ENCODE data around the gene RPGR.

Gene RPGR

DNA sequence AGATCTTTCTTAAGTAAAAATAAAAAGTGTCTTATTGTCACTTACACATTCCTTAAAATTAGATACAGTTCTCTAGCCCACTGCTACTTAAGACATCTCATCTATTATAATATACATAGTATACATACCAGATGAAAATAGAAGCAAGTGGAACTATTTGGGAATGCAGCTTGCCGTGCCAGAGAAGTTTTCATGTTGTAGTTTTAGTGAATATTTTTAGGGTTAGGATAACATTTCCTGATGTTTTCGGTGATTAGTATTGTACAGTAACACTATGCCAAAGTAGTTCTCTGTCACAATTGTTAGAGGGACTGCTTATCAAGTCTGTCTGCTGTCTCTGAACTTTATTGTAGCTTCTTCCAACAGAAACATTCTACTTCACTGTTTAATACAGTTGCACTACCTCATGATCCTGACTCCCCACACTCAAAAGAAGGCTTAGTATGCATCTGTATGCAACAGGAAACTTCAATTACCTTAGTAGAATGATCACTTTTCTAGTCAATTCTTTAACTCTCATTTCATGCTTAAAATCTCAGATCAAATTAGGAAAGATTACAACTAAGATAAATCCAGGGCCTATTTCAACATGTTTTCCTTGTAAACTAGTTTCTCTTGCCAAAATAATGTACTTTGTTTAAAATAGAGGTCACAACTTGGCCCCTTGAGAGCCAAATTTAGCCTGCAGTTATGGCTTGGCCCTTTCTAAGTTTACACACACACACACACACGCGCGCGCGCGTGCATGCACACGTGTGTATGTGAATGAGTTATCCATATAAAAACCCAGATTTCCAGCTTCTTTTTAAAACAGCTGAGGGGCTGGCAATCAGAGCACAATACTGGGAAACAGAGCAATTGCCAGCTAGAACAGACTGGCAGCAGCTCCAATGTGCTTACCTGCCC lies 64.3 kb downstream of the RPGR start:
- Mint-ChIP-seq H3K27me3 (ENCODE audit: low read depth) (no peaks in the 10 kb centered on the region), H3K27ac (no peak overlapping the region)

DNA sequence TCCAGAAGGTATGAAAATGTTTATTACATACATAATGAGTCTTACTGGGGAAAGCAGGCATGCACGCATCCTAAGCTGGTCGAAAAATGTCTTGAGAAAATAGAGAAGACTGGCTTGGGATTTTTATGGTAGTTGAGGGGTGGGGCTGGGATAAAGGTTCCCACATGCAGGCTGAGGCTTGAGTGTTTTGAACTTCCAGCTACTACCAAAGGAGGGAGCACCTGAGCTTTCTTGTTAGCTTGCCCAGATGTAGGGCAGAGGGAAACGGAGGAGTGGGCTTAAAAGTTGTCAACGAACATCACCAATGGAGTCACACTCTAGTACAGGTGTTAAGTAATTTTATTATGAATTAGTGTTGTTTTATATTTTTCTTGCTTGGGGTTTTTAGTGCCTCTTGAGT lies 67.1 kb downstream of the RPGR start:
- no peaks in the 10 kb centered on the region for H3K9me3 Mint-ChIP-seq
- H3K27me3 Mint-ChIP-seq (ENCODE audit: low read depth): no peaks in the 10 kb centered on the region
- H3K4me3 Mint-ChIP-seq: no peak overlapping the region
- no peaks in the 10 kb centered on the region for H3K36me3 Mint-ChIP-seq (ENCODE audit: low read depth)
- H3K27ac Mint-ChIP-seq: no peak overlapping the region
- H3K4me1 Mint-ChIP-seq (ENCODE audit: low read depth): no peaks in the 10 kb centered on the region

More for the DNA sequence above, 64.3 kb downstream of the RPGR start:
- Mint-ChIP-seq H3K36me3 (ENCODE audit: low read depth) (no peaks in the 10 kb centered on the region), H3K9me3 (no peaks in the 10 kb centered on the region), H3K4me1 (ENCODE audit: low read depth) (no peaks in the 10 kb centered on the region), H3K4me3 (no peak overlapping the region)

DNA sequence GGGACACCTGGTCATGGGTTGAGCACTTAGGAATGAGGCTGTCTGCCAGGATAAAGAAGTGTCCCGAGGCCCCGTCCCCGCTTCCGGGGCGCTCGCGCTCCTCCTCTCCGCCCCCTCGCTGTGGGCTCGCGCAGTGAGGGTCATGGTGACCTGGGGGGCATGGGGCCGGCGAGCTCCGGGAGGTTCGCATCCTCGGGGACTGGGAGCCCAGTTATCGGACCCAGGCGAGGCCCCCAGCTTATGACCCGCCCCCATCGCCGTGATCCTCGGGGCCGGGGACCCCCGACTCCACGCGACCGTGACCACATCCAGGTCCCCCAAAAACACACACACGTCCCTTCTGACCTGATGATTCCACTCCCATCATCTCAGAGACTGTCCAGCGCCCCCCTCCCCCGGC lies 71.3 kb downstream of the RPGR start:
- no peaks in the 10 kb centered on the region for H3K4me1 Mint-ChIP-seq (ENCODE audit: low read depth)
- no peak overlapping the region for H3K27ac Mint-ChIP-seq
- H3K9me3 Mint-ChIP-seq: no peaks in the 10 kb centered on the region
- peaks cover 4% of the 10 kb centered on the region for H3K27me3 Mint-ChIP-seq (ENCODE audit: low read depth)
- no peaks in the 10 kb centered on the region for H3K36me3 Mint-ChIP-seq (ENCODE audit: low read depth)
- no peak overlapping the region for H3K4me3 Mint-ChIP-seq

- no peak overlapping the region for H3K4me3 Mint-ChIP-seq
Measured at GRCh38 chrX:38249965-38250364, 77.3 kb downstream of the RPGR start.

GRCh38 chrX:38247051-38247450 lies 80.3 kb downstream of the RPGR start:
- Mint-ChIP-seq H3K27ac (no peak overlapping the region), H3K36me3 (ENCODE audit: low read depth) (no peaks in the 10 kb centered on the region), H3K9me3 (no peaks in the 10 kb centered on the region), H3K27me3 (ENCODE audit: low read depth) (no peaks in the 10 kb centered on the region), H3K4me3 (no peak overlapping the region), H3K4me1 (ENCODE audit: low read depth) (no peaks in the 10 kb centered on the region)

More at GRCh38 chrX:38249965-38250364, 77.3 kb downstream of the RPGR start:
- Mint-ChIP-seq H3K27ac (no peak overlapping the region), H3K36me3 (ENCODE audit: low read depth) (no peaks in the 10 kb centered on the region), H3K4me1 (ENCODE audit: low read depth) (no peaks in the 10 kb centered on the region), H3K9me3 (no peaks in the 10 kb centered on the region), H3K27me3 (ENCODE audit: low read depth) (peaks cover 4% of the 10 kb centered on the region)

DNA sequence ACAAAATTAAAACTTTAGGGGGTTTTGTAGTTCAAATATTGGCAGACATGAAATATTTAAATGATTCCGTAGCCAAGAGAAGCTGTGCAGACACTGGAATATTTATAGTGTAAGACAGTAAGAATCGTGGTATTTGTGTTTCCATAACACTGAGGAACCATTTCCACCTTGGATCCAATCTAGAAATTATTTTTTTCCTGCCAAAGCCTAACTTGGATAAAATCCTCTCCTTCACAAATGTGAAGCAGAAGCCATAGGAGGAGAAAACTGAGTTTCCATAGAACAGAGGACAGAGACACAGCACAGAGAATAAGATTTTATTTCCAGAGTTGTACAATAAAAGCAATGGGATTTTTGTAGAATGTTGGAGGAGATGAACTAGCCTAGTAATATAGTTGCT lies 86.8 kb downstream of the RPGR start:
- H3K9me3 Mint-ChIP-seq: no peaks in the 10 kb centered on the region
- H3K4me3 Mint-ChIP-seq: no peak overlapping the region
- no peak overlapping the region for H3K27ac Mint-ChIP-seq
- peaks cover 4% of the 10 kb centered on the region for H3K27me3 Mint-ChIP-seq (ENCODE audit: low read depth)
- H3K4me1 Mint-ChIP-seq (ENCODE audit: low read depth): no peaks in the 10 kb centered on the region
- H3K36me3 Mint-ChIP-seq (ENCODE audit: low read depth): no peaks in the 10 kb centered on the region

DNA sequence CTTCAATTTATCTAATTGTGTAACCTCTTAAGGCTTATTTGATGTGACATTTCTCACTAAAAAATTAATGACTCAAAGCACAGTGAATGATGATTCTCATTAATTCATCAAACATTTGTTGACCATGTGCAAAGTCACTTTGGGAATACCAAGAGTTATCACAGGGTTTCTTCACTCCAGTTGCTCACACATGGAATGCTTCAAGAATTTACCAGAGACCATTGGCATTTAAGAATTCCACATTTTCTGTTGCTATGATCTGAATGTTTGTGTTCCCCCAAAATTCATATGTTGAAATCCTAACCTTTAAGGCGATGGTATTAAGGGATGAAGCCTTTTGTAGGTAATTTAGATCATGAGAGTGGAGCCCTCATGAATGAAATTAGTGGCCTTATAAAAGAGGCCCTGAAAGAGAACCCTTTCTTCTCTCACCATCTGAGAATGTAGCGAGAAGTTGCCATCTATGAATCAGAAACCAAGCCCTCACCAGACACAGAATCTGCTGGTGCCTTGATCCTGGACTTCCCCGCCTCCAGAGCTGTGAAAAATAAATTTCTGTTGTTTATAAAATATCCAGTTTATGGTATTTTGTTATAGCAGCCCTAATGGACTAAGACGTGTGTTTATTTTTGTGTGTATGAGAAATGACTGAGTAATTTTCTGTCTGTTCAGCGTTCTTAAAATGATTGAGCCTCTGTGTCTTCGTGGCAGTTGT lies 90.3 kb downstream of the RPGR start:
- Mint-ChIP-seq H3K27ac (no peak overlapping the region), H3K27me3 (ENCODE audit: low read depth) (peaks cover 5% of the 10 kb centered on the region), H3K9me3 (no peaks in the 10 kb centered on the region)

GRCh38 chrX:38233891-38234667 lies 93.2 kb downstream of the RPGR start:
- H3K27me3 Mint-ChIP-seq (ENCODE audit: low read depth): peaks cover 5% of the 10 kb centered on the region
- no peak overlapping the region for H3K27ac Mint-ChIP-seq
- no peaks in the 10 kb centered on the region for H3K4me1 Mint-ChIP-seq (ENCODE audit: low read depth)
- no peaks in the 10 kb centered on the region for H3K9me3 Mint-ChIP-seq
- H3K4me3 Mint-ChIP-seq: no peak overlapping the region
- H3K36me3 Mint-ChIP-seq (ENCODE audit: low read depth): no peaks in the 10 kb centered on the region

More for the DNA sequence above, 90.3 kb downstream of the RPGR start:
- Mint-ChIP-seq H3K36me3 (ENCODE audit: low read depth) (no peaks in the 10 kb centered on the region), H3K4me1 (ENCODE audit: low read depth) (no peaks in the 10 kb centered on the region), H3K4me3 (no peak overlapping the region)

GRCh38 chrX:38232079-38232686 lies 95.1 kb downstream of the RPGR start:
- no peaks in the 10 kb centered on the region for H3K9me3 Mint-ChIP-seq
- peaks cover 8% of the 10 kb centered on the region for H3K27me3 Mint-ChIP-seq (ENCODE audit: low read depth)
- no peaks in the 10 kb centered on the region for H3K36me3 Mint-ChIP-seq (ENCODE audit: low read depth)
- no peak overlapping the region for H3K4me3 Mint-ChIP-seq
- no peaks in the 10 kb centered on the region for H3K4me1 Mint-ChIP-seq (ENCODE audit: low read depth)
- no peak overlapping the region for H3K27ac Mint-ChIP-seq

- no peaks in the 10 kb centered on the region for H3K4me1 Mint-ChIP-seq (ENCODE audit: low read depth)
- H3K36me3 Mint-ChIP-seq (ENCODE audit: low read depth): no peaks in the 10 kb centered on the region
- no peak overlapping the region for H3K27ac Mint-ChIP-seq
- peaks cover 29% of the 10 kb centered on the region for H3K27me3 Mint-ChIP-seq (ENCODE audit: low read depth)
- H3K4me3 Mint-ChIP-seq: no peak overlapping the region
- no peaks in the 10 kb centered on the region for H3K9me3 Mint-ChIP-seq
Measured at GRCh38 chrX:38225093-38225492, 102.2 kb downstream of the RPGR start.

- Mint-ChIP-seq H3K4me3 (no peak overlapping the region), H3K36me3 (ENCODE audit: low read depth) (no peaks in the 10 kb centered on the region), H3K4me1 (ENCODE audit: low read depth) (no peaks in the 10 kb centered on the region), H3K27ac (no peak overlapping the region), H3K9me3 (no peaks in the 10 kb centered on the region), H3K27me3 (ENCODE audit: low read depth) (peaks cover 35% of the 10 kb centered on the region)
Measured at GRCh38 chrX:38224160-38224559, 103.1 kb downstream of the RPGR start.

DNA sequence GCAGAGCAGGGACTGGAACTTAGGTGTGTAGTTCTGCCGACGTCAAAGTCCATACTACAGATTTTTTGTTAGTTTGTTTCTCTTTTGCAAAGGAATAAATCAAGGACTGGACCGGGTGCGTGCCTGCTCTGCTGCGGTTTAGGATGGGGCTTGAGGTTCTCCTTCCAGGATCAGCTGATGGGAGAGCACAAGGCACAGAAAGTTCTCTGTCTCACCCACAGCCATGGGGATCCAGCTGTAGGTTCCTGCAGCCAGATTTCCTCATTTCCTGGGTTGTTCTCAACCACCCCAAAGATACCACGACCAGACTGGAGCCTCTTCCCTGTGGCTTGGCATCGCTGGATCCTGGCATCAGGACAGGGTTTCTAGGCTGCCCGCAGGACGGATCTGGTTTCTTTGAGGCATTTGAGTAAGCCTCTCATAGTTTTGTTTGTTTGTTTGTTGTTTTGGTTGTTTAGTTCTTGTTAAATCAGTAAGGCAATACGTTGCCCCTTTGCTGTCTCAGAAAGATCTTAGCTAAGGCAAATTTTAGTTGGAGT lies 105.8 kb downstream of the RPGR start:
- H3K27ac Mint-ChIP-seq: no peak overlapping the region
- H3K4me1 Mint-ChIP-seq (ENCODE audit: low read depth): no peaks in the 10 kb centered on the region
- peaks cover 50% of the 10 kb centered on the region for H3K27me3 Mint-ChIP-seq (ENCODE audit: low read depth)
- H3K9me3 Mint-ChIP-seq: no peaks in the 10 kb centered on the region
- H3K4me3 Mint-ChIP-seq: no peak overlapping the region
- no peaks in the 10 kb centered on the region for H3K36me3 Mint-ChIP-seq (ENCODE audit: low read depth)

- Mint-ChIP-seq H3K36me3 (ENCODE audit: low read depth) (no peaks in the 10 kb centered on the region), H3K4me1 (ENCODE audit: low read depth) (no peaks in the 10 kb centered on the region), H3K27me3 (ENCODE audit: low read depth) (peaks cover 50% of the 10 kb centered on the region), H3K27ac (no peak within 1 kb of the TSS), H3K4me3 (no peak within 1 kb of the TSS), H3K9me3 (no peaks in the 10 kb centered on the region)
Measured at GRCh38 chrX:38220415-38221390, 106.6 kb downstream of the RPGR start, which contains the start of gene SRPX. SRPX (minus strand) TSS chrX:38220871; CDS start chrX:38220792, 79 bp downstream.
